Ammon's horn (tissue), 1 donor: ENCODE data around the gene CXorf51A.
"Not testable (repeated sequence)": the region's sequence is repeated elsewhere in the genome, so short reads cannot be mapped to it uniquely, and the experiment has no call there.

Source experiments
- DNase-seq: peaks from one replicate; pipeline ENCODE4 v3.0.0-alpha.2; 2016; ENCODE audit warnings: low spot score

Gene CXorf51A

GRCh38 chrX:146814644-146815043, at the start of gene CXorf51A:
CXorf51A (minus strand) TSS chrX:146814744; CDS start chrX:146814723, 21 bp downstream.
- DNase-seq, result not testable (repeated sequence)

DNA sequence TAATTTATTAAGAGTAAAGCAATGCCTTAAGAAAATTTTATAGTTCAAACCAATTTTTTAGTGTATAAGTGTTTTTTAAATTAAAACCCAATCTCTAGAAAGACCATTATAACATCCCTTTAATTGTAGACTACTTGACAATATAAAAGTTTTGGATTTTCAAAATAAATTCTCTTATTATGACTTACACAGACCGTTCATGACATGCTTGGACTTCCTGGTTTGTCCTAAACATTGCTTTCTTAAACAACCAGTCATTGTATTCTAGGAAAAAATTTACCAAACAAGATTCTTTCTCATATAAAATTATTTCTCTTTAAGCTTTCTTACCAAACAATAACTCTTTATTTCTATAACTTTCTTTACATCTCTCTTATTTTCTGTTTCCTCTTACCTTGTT, 49.0 kb upstream of the CXorf51A start:
- no peak for DNase-seq

DNA sequence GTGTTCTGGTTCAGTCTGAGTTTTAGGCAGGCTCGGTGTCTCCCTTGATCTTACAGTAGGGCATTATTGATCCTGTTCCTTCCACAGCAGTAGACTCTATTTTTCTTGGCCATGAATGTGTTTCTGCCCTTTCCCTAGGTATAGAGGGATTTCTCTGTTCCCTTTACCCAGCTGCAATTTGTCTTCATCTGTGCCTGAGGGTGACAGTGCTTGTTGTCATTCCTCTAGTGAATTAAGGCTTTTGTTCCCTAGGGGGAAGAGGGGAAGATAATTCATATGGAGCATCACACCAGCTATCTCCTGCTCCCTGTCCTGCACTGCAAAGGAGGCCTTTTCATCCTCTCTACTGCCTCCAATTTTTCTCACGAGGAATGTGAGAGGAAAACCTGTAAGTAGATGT, 39.7 kb upstream of the CXorf51A start:
- DNase-seq, result peak; percentile 48

DNA sequence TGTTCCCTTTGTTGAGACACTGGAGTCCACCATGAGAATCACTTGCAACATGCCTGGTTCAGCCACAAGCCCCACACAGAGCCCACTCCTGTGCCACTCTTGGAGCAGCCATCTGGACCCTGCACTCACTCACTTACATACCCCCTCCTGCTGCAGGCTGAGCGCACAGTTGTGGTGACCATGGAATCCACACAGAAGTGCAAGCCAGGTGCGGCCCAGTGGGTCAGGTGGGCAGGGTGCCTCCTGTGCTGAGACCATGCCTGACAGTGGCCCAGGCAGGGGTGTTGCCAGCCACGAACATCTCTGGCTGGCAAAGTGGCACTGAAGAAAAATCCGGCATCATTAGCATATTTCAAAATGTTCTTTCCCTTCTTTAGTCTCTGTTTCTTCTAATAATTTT, 17.4 kb upstream of the CXorf51A start:
- DNase-seq, result no peak

GRCh38 chrX:146809471-146809870, 5.1 kb downstream of the CXorf51A start, which contains the start of gene CXorf51B:
CXorf51B (plus strand) TSS chrX:146809771; CDS start chrX:146809792, 21 bp downstream.
- not testable (repeated sequence) for DNase-seq
